HCT116 (cell line): Measurements from ENCODE around the gene SMIM44.

ENCODE experiments used
- ATF3 ChIP-seq: IDR thresholded peaks from 2 replicates; pipeline ENCODE4 v1.6.1; 2012
- CTCF ChIP-seq, 3 experiments: fragments of 200-600 bp in 1 of 3; sonication (generic) in 1 of 3; IDR thresholded peaks in 2 of 3; conservative IDR thresholded peaks in 1 of 3; 2 replicates each; pipeline ENCODE4 v1.5.1; 2012 to 2017; ENCODE audit warnings: low read depth in 2 of 3, low read length in 2 of 3, antibody characterized with exemption in 1 of 3, borderline replicate concordance in 1 of 3, control low read depth in 1 of 3, mild to moderate bottlenecking in 1 of 3, mixed read lengths in 1 of 3, mixed run types in 1 of 3, moderate library complexity in 1 of 3; ENCODE audit not compliant: insufficient read depth in 1 of 3
- EZH2 ChIP-seq: fragments of 200-600 bp; sonication (generic); IDR thresholded peaks from 2 replicates; pipeline ENCODE4 v1.6.1; 2017; ENCODE audit warnings: antibody characterized with exemption, mixed run types
- EZH2phosphoT487 ChIP-seq: fragments of 200-600 bp; IDR thresholded peaks from 2 replicates; pipeline ENCODE4 v1.6.1; 2018; ENCODE audit warnings: antibody characterized with exemption, borderline replicate concordance
- MAX ChIP-seq: IDR thresholded peaks from 2 replicates; pipeline ENCODE4 v1.6.1; 2012
- POLR2A ChIP-seq: IDR thresholded peaks from 2 replicates; pipeline ENCODE4 v1.7.0; 2011; ENCODE audit warnings: borderline replicate concordance; ENCODE audit not compliant: insufficient read depth, insufficient read length; ENCODE audit errors: extremely low read depth
- RAD21 ChIP-seq: IDR thresholded peaks from 2 replicates; pipeline ENCODE4 v1.6.1; 2012; ENCODE audit warnings: low read depth, mild to moderate bottlenecking
- REST ChIP-seq: IDR thresholded peaks from 2 replicates; pipeline ENCODE4 v1.6.1; 2012; ENCODE audit warnings: low read depth
- SRF ChIP-seq: IDR thresholded peaks from 2 replicates; pipeline ENCODE4 v1.6.1; 2012; ENCODE audit warnings: low read depth
- ZBTB33 ChIP-seq: IDR thresholded peaks from 2 replicates; pipeline ENCODE4 v1.6.1; 2011; ENCODE audit warnings: mild to moderate bottlenecking, low read length, moderate library complexity; ENCODE audit not compliant: insufficient replicate concordance; ENCODE audit errors: extremely low read depth
- ZFX ChIP-seq: fragments of 450-650 bp; IDR thresholded peaks from 2 replicates; pipeline ENCODE4 v1.6.1; 2017

- TF ChIP-seq CTCF (IDR thresholded peaks at IDR 0.05 in 2 of 3, conservative IDR thresholded peaks at IDR 0.05 in 1 of 3; ENCODE audit: borderline replicate concordance in 1 of 3, insufficient read depth in 1 of 3, low read depth in 2 of 3, low read length in 2 of 3) = no peak
- TF ChIP-seq POLR2A = peak; percentile 78
- TF ChIP-seq ZBTB33 = no peak
- no peak for TF ChIP-seq EZH2
- TF ChIP-seq MAX = peak; percentile 97
- TF ChIP-seq EZH2phosphoT487 = no peak
- TF ChIP-seq RAD21 = no peak
- TF ChIP-seq ATF3 = no peak
- no peak for TF ChIP-seq REST
- no peak for TF ChIP-seq SRF
- no peak; the same call in 1 of the 2 replicates for TF ChIP-seq ZFX
Observed at GRCh38 chr19:3500429-3501101, 17.3 kb upstream of the SMIM44 start, which contains the start of gene DOHH.
